SIG-M5 treated with dmso at 0.1 percent for 504 hours (cell line): ENCODE data around the gene SLC37A3.
"Not testable (repeated sequence)": the region's sequence is repeated elsewhere in the genome, so short reads cannot be mapped to it uniquely, and the experiment has no call there.

Source experiments
- DNase-seq: peaks from one replicate; lab custom pipeline; 2025; ENCODE audit not compliant: unreplicated experiment; lab: John Stamatoyannopoulos, UW

SLC37A3 gene

DNA sequence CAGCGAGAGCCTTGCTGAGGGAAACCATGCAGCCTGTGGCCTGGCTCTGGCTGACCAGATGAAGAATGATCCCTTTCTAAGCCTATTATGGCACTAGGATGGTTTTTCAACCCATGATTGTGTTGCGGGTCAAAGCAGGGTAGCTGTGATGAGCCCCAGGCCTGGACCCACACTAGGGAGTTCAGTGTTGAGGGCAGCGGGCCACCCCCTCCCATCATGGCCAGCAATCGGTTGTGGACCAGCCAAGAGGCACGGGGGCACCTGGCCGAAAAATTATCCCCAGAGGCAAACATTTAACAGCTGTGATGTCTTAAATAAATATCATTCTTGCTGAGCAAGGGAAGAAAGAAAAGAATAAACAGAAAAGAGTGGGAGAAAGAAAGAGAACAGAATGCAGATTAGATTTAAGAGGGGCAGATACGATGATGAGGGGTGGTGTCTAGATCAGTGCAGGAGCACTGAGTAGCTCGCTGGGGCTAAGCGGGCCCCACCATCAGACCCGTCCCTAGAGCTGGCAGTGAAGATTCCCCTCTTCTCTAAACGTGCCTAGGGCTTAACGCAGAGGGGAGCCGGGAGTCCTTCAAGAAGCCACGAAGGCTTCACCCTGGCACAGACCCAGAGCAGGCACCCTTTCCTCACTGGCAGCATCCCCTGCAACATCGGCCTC, 82.7 kb downstream of the SLC37A3 start:
- DNase-seq = no peak

GRCh38 chr7:140314573-140315480, 83.5 kb downstream of the SLC37A3 start:
- no peak for DNase-seq

DNA sequence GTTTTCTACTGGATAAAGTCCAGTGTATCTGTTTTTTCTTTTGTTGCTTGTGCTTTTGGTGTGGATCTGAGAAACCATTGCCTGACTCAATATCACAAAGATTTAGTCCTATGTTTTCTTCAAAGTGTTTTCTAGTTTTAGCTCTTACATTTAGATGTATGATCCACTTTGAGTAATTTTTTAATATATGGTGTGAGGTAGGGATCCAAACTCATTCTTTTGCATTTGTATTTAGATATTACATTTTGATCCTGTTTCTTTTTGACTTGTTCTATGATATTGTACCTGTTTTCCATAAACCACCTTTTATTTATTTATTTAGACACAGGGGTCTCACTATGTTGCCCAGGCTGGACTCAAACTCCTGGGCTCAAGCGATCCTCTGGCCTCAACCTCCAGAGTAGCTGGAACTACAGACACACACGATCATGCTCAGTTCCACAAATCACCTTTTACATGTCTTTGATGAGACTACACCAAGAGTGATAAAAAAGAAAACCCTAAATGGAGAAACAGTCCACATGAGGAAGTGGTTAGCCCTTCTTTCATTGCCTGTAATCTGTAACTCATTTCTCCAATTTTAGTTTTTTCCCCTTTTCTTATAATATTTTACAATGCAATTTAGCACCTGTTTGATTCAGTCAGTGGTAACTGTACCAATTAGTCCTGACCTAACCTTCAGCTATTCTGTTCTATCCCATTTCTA, 86.0 kb downstream of the SLC37A3 start:
- peak; percentile 49 for DNase-seq

- DNase-seq = not testable (repeated sequence)
Observed at GRCh38 chr7:140311128-140311527, 87.2 kb downstream of the SLC37A3 start.

DNA sequence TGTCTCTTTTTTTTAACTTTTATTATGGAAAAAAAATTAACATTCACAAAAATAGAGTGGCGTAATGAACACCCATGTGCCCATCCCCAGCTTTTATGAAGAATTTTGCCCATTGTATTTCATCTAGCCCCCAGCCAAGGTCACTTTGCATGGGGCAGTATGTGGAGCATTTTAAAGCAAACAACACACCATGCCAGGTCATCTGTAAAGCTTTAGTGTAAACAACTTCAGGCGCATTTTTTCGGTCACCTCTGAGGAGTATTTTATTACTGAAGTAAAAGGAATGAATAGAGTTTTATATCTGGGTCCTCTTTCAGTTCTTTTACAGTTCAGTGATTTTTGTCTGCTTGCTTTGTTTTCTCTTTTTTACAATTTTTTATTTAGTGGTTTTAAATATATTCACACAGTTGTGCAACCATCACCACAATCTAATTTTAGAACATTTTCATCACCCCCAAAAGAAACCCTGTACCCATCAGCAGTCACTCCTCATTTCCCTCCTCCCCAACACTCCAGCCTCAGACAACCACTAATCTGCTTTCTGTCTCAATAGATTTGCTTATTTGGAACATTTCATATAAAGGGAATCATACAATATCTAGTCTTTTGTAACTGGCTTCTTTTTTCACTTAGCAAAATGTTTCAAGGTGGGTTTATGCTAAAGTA, 87.9 kb downstream of the SLC37A3 start:
- peak; percentile 18 for DNase-seq

GRCh38 chr7:140308060-140308459, 90.3 kb downstream of the SLC37A3 start:
- no peak for DNase-seq

DNA sequence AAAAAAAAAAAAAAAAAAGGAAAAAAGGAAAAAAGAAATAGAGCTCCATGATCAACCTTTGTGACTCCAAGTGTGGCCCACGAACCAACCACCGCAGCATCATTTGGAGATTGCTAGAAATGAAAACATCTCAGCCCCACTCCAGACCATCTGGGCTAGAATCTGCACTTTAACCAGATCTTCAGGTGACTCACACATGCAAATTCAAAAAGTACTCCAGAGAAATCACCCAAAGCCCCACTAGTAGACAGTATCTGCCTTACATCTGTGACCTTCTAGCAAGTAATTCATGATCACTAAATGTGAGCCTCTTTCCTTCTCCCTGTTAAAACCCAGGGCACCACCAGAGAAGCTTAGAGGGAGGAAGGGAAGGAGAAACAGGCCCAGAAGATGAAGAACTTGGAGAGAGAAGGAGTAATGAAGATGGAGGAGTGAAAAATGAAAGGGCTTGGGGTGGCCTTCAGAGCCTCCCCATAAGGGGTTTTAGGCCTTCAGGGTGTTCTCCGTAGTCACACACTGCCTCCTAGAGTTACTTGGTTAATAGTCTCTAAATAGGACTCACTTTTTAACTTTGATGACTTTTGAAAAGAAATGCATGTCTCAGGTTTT, 94.0 kb downstream of the SLC37A3 start:
- peak; percentile 11 for DNase-seq

GRCh38 chr7:140300243-140301136, 97.8 kb downstream of the SLC37A3 start:
- DNase-seq = no peak

- no peak for DNase-seq
Observed at GRCh38 chr7:140298213-140298612, 100.1 kb downstream of the SLC37A3 start.

GRCh38 chr7:140297192-140297591, 101.1 kb downstream of the SLC37A3 start:
- DNase-seq = no peak

- no peak for DNase-seq
Observed at GRCh38 chr7:140295224-140295738, 103.0 kb downstream of the SLC37A3 start.

GRCh38 chr7:140294454-140294853, 103.9 kb downstream of the SLC37A3 start:
- DNase-seq = peak; percentile 20

- DNase-seq = no peak
Observed at GRCh38 chr7:140292438-140292837, 105.9 kb downstream of the SLC37A3 start.

DNA sequence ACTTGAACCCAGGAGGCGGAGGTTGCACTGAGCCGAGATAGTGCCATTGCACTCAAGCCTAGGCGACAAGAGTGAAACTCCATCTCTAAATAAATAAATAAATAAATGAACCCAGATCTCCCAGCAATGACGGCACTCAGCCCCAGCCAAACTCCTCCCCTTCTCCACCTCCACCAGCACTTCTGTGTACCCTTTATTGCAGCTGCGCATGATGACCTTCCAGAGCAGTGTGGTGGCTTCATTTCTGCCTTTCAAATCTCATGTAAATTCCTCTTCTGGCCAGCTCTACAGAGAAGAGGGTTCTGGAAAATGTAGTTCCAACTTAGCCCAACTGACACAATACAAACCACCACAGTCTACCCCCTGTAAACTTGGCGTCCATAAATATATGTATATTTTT, 108.5 kb downstream of the SLC37A3 start:
- DNase-seq = no peak

DNA sequence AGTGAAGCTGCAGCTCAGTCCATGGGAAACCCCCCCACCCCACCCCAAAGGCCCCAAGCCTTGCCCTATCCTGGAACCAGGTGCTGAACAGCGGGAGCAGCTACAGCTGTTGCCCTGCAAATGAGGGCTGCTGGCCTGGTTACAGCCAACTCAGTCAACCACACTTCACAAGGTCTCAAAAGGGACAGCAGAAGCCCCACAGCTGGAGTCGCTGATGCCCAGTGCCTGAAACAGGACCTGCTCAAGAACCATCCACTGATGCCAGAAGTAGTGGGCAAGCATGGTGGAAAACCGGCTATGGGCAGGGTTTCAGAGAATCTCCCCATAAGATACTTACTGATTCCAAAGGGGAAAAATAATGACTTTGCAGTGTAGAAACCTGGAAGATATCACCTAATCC, 110.3 kb downstream of the SLC37A3 start:
- DNase-seq = no peak

DNA sequence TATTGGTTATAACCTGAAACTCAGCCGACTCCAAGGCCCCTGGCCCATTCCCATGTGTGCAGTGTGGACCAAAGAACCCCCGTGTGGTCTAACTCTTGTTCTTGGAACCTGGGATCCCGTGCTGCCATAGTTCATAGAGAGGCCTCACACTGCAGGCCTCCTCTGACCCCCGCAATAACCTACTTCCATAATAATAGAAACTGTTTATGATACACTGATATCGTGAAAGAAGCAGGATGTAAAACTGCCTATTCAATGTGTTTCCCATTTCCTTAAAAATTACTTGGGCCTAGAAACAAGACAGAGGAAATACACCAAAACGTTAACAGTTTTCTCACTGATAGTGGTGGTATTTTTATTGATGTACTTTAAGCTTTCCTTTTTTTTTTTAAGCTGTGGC, 112.4 kb downstream of the SLC37A3 start:
- DNase-seq = no peak

DNA sequence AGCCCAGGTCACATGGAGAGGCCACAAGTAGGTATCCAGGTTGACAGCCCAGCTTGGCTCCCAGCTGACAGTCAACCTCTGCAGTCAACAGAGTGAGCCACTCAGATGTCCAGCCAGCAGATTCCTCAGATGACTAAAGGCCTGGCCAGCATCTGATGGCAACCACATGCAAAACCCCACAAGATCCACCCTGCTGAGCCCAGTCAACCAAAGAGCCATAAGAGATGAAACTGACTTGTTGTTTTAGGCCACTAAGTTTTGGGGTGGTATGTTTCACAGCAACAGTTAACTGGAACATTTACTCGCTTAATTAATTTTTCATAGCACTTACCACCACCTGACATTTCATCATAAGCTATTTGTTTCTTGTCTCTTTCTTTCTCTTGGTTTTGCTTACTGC, 114.3 kb downstream of the SLC37A3 start:
- no peak for DNase-seq
